ENCODE measurements around the gene GRIK5.

DNA sequence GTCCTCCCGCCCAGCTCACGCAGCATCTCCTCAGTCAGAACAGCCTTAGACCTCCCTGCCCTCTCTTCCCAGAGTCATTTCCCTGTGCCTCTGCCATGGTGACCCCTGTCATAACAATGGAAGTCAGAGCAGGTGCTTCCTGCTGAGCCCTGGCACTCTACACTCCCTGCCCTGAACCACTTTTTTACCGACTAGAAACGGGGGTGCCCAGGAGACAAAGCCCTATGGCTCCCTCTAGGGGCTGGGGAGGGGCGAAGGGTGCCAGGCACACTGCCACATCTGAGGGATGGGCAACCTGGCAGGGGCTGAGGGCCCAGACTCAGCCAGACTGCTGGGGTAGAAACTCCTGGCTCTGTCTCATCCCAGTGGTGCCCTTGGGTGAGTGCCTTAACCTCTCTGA is 22.3 kb upstream of the GRIK5 start:
- TF ChIP-seq, protein P1, sequence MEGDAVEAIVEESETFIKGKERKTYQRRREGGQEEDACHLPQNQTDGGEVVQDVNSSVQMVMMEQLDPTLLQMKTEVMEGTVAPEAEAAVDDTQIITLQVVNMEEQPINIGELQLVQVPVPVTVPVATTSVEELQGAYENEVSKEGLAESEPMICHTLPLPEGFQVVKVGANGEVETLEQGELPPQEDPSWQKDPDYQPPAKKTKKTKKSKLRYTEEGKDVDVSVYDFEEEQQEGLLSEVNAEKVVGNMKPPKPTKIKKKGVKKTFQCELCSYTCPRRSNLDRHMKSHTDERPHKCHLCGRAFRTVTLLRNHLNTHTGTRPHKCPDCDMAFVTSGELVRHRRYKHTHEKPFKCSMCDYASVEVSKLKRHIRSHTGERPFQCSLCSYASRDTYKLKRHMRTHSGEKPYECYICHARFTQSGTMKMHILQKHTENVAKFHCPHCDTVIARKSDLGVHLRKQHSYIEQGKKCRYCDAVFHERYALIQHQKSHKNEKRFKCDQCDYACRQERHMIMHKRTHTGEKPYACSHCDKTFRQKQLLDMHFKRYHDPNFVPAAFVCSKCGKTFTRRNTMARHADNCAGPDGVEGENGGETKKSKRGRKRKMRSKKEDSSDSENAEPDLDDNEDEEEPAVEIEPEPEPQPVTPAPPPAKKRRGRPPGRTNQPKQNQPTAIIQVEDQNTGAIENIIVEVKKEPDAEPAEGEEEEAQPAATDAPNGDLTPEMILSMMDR (IDR thresholded peaks at IDR 0.05) = peak in 3 of 4 donors; percentile 30 to 44 (median 35)
- TF ChIP-seq POLR2A (IDR thresholded peaks at IDR 0.05) = no peak

All from right lobe of liver (tissue), 4 donors.